Measurements from ENCODE around the gene CLEC16A. TPM values are rescaled to one million over a fixed set of nuclear protein-coding genes. Genes with fewer than 3 reads are reported as not detected.

CLEC16A gene
- total and polyA plus RNA-seq, 2 experiments from 2014 or later: 9.9 to 24.1 TPM

GRCh38 chr16:10981697-10982216, 37.4 kb downstream of the CLEC16A start:
- H3K4me2 ChIP-seq: no peak overlapping the region
- Mint-ChIP-seq H3K27me3 (ENCODE audit: insufficient read depth, low read depth, poor library complexity) (peaks cover 2% of the 10 kb centered on the region), H3K4me1 (peaks cover 11% of the 10 kb centered on the region), H3K9me3 (no peaks in the 10 kb centered on the region), H3K4me3 (no peak overlapping the region), H3K36me3 (ENCODE audit: low read depth) (no peaks in the 10 kb centered on the region), H3K27ac (no peak overlapping the region)
- H2AFZ ChIP-seq: no peak overlapping the region
- no peak for TF ChIP-seq ZNF114 (CRISPR knock-in tag; IDR thresholded peaks at IDR 0.05)
- TF ChIP-seq CTCF (conservative IDR thresholded peaks at IDR 0.05; ENCODE audit: low read depth in 2 of 2): peak; percentile 65 to 82
- no peak for TF ChIP-seq ETS1 (IDR thresholded peaks at IDR 0.05)
- DNase-seq (ENCODE audit: low spot score) (peak; percentile 73), ATAC-seq (peak; percentile 96)
- H3K4me1 ChIP-seq (ENCODE audit: insufficient read depth): no peaks in the 10 kb centered on the region
- 0 out of 2 replicates have a peak, but pooled peaks cover 5% of the 10 kb centered on the region for H3F3A ChIP-seq (replicated peaks; ENCODE audit: low read depth)
- no peaks in the 10 kb centered on the region for H3K27me3 ChIP-seq (ENCODE audit: insufficient read depth)
- H3K27ac ChIP-seq (ENCODE audit: low read depth): no peak overlapping the region
- no peak overlapping the region for H3K4me3 ChIP-seq
- no peaks in the 10 kb centered on the region for H4K20me1 ChIP-seq (replicated peaks; ENCODE audit: insufficient read depth)
- H3K9me2 ChIP-seq (ENCODE audit: insufficient read depth): no peaks in the 10 kb centered on the region
- H3K79me2 ChIP-seq (replicated peaks; ENCODE audit: insufficient read depth): no peaks in the 10 kb centered on the region
- no peaks in the 10 kb centered on the region; the same call in 1 of the 2 replicates for H3K36me3 ChIP-seq (ENCODE audit: insufficient read depth)

GRCh38 chr16:10982465-10983150, 38.2 kb downstream of the CLEC16A start:
- Mint-ChIP-seq H3K4me1 (peaks cover 10% of the 10 kb centered on the region), H3K27ac (no peak overlapping the region), H3K36me3 (ENCODE audit: low read depth) (no peaks in the 10 kb centered on the region), H3K4me3 (no peak overlapping the region), H3K27me3 (ENCODE audit: insufficient read depth, low read depth, poor library complexity) (peaks cover 2% of the 10 kb centered on the region), H3K9me3 (no peaks in the 10 kb centered on the region)
- H3K27ac ChIP-seq (ENCODE audit: low read depth): peak overlapping the region; percentile 2; the same call in 1 of the 2 replicates
- H3K9me2 ChIP-seq (ENCODE audit: insufficient read depth): no peaks in the 10 kb centered on the region
- no peak overlapping the region for H2AFZ ChIP-seq
- no peaks in the 10 kb centered on the region for H3K27me3 ChIP-seq (ENCODE audit: insufficient read depth)
- H3K4me1 ChIP-seq (ENCODE audit: insufficient read depth): no peaks in the 10 kb centered on the region
- H3K4me2 ChIP-seq: no peak overlapping the region
- TF ChIP-seq NANOG (IDR thresholded peaks at IDR 0.05; ENCODE audit: borderline replicate concordance) (no peak), ZNF462 (CRISPR knock-in tag; IDR thresholded peaks at IDR 0.05) (no peak), ZNF114 (CRISPR knock-in tag; IDR thresholded peaks at IDR 0.05) (no peak)
- H3F3A ChIP-seq (replicated peaks; ENCODE audit: low read depth): 0 out of 2 replicates have a peak, but pooled peaks cover 5% of the 10 kb centered on the region
- H3K36me3 ChIP-seq (ENCODE audit: insufficient read depth): no peaks in the 10 kb centered on the region; the same call in 1 of the 2 replicates
- H3K4me3 ChIP-seq: no peak overlapping the region
- DNase-seq (ENCODE audit: low spot score) (no peak), ATAC-seq (no peak)
- no peaks in the 10 kb centered on the region for H4K20me1 ChIP-seq (replicated peaks; ENCODE audit: insufficient read depth)
- no peaks in the 10 kb centered on the region for H3K79me2 ChIP-seq (replicated peaks; ENCODE audit: insufficient read depth)

Data from GM23338 (cell line).